HPDE6-E6E7 (cell line): ENCODE measurements around the gene KRT25.
"Not testable (repeated sequence)": the region's sequence is repeated elsewhere in the genome, so short reads cannot be mapped to it uniquely, and the experiment has no call there.

Experiments
- DNase-seq: peaks from one replicate; pipeline ENCODE4 v3.0.0; 2011; ENCODE audit warnings: missing footprints; ENCODE audit errors: extremely low spot score

Gene KRT25

DNA sequence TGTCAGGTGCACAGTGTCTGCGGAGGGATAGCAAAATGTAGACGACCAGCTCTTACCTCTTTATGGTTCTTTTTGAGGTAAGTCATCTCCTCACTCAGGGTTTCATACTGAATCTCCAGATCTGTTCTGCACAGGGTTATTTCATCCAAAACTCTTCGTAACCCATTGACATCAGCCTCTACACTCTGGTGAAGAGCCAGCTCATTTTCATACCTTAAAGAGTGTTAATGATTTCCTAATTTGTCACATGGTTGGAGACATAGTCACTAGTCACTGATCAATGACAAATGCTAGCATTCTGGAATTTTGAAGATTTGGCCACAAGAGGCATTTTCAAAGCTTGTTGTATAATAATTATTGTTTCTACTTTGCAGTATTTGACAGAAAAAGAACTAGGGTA is 1.3 kb downstream of the KRT25 start:
- DNase-seq = no peak

DNA sequence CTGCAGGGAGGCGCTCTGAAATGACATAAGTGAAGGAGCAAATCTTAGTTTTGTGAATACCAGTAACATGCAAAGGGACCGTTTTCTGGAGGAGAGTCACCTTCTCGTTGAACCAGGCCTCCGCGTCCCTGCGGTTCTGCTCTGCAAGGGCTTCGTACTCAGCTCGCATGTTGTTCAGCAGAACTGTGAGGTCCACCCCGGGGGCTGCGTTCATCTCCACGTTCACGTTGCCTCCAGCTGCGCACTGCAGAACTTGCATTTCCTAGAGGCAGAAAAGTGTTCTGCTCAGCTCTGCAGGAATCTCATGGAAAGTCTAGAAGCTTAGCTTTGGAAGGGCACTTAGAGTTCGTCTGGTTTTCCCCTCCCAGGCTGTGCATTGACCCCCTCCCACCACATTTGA is 4.1 kb downstream of the KRT25 start:
- no peak for DNase-seq

DNA sequence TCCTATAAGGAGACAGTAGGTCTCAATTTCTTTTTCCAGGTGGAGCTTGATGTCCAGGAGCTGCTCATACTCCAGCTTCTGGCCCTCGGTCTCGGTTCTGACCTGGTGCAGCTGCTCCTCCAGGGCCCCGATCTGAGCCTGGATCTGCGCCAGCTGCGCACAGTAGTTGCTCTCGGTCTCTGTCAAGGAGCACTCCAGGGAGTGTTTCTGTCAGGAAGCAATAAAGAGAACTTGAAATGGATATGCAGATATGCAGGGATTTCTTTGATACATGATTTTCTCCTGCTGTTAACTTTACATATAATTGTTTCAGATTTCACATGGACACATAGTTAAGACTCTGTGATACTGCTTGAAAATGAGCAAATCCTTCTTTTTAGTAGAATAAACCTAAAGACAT is 4.7 kb downstream of the KRT25 start:
- DNase-seq = no peak

DNA sequence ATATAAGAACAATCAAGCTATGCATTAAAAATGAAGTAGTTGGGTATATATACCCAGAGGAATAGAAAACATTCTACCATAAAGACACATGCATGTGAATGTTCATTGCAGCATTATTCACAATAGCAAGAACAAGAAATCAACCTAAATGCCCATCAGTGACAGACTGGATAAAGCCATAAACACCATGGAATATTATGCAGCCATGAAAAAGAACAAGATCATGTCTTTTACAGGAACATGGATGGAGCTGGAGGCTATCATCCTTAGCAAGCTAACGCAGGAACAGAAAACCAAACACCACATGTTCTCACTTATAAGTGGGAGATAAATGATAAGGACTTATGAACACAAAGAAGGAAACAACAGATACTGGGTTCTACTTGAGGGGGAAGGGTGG is 6.5 kb downstream of the KRT25 start:
- not testable (repeated sequence) for DNase-seq

DNA sequence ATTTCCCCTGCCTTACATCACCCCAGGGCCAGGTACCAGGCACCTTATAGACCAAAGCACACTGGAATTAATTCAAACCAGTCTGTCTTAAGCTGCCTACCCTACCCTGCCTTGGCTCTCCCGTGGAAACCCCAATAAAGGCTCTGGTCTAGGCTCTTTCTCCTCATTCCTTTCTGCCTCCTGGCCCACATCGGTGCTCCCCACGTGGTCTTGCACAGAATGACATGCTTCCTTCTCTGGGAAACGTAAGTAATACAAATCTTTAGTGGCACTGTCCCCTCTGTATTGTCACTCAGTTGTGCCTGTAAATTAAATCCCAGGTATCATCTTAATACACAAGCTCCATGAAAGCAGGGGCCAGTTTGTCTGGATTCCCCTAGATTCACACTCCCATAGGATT is 16.6 kb downstream of the KRT25 start:
- DNase-seq = no peak

DNA sequence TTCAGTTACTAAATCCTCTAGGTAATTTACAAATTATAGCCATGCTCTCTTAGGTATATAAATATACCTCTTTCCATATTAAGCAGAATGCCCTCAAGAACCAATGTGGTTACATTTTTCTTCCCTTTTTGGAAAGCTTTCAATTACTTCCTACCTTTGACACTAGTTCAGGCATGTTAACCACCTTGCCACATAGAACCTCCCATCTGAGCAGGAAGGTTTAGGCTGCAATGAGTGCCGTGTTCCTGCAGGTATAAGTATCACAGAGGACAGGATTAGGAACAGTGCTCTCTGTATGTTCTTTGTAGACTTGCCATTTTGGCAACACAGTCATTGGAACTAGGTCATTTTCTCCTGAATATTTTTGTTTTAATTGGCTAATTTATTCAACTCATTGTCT is 20.1 kb downstream of the KRT25 start:
- DNase-seq = peak; percentile 51

DNA sequence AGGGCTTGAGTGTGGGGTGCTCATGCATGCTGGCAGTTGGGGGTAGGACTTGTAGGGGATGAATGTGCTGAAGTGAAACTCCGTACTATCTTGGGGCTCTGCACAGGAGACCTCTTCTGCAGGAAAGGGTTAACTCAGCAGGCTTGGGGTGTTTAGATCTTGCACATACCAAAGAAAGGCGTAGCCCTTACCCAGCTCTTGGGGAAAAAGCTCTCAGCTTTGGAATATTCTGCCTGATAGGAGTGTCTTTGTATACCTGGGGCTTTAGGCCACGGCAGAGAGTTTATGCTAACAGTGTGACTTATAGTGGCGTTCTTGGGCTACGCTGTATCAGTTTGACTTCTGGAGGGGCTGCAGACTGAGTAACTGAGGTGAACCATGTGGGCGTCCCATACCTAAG is 21.1 kb downstream of the KRT25 start:
- DNase-seq = no peak

DNA sequence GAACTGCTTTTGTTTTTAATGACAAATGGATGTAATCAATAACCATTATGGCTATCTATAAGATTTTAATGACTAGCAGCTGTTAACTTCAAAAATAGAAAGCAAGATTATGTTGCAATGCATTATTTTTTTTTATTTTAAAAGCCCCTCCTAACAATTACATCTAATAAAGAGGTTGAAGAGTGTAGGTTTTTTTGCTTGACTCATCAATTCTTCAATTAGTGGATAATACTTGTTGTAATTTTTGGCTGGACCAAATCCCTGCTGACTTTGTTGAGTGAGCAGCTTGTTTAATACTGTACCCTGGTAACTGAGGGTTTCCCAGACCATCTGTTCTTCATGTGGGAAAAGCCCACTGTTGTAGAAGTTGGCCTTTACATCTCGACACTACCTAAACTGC is 24.2 kb downstream of the KRT25 start:
- no peak for DNase-seq

DNA sequence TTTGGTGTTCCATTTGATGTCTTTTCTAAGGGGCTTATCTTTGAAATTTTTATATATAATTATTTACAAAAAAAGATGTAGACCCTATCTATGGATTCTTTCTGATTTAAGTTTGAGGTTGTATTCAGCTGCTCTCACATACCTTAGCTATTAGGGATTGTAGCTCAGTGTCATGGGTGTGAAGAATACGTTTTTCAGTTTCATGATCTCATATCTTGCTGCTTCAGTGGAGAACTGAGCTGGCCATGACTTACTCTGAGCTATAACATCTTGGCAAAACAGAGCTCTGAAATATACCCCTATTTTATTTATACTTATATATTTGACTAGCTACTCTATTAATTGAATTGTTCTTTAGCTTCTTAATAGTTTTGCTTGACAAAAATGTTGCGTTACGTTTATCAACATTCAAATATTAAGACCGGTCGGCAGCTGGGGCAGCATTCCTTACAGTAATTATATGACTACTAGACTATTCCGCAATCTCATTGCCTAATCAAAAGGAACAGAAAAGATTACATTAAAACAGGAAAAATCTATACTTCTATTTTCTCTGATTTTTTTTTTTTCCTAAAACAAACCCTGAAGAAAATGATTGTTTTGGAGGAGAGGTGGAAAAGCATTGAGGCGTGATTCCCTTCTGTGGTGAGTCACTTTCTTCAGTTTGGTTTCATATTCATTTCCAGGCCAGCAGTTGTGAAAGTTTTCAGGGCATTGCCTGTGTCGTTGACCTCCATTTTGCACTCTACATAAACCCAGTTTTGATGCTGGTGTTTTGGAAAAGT is 27.5 kb downstream of the KRT25 start:
- no peak for DNase-seq

DNA sequence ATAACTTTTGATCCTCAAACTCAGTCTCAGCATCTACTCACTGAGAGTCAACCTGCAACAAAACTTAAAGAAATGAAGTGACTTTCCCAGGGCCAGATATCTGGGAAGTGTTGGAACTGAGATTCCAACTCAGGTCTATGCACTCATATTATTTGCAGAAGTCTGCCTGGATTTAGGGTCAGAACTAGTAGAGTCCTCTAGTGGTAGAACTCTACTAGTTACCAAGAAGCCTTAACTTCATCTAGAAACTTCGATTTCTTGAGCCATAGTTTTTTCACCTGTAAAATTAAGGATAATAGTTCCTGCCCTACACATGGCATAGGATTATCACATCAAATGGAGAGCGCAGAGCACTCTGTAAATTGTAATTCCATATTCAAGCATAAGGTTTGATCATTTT is 28.2 kb downstream of the KRT25 start:
- DNase-seq = no peak

DNA sequence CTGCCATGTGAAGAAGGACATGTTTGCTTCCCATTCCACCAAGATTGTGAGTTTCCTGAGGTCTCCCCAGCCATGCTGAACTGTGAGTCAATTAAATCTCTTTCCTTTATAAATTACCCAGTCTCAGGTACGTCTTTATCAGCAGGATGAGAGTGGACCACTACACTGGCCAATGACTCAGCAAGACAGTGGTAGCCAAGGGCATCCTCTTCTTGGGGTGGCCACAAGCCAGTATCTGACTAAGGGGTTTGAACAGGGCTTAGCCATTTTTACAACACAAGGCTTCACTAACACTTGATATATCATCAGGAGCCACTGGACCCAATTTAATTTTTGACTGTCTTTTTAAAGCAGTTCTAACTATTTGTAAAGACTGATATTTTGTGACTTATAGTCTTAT is 30.5 kb downstream of the KRT25 start:
- no peak for DNase-seq

DNA sequence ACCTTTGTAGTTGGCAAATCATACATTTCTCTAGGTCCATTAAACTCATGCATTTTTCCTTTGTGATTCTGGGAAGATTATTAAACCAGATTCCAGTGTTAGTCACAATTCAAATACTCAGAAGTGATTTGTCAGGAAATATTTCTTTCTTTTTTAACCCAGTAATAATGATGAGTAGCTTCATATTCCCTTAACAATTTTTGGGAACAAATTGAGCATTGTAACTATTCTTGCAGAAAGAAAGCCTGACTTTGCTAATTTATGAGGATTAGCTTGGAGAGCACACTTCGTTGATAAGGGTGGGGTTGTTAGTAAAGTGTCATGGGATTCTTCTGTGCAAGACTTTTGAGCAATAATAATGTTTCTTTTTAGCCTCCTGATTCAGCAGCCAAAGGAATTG is 32.9 kb downstream of the KRT25 start:
- no peak for DNase-seq

DNA sequence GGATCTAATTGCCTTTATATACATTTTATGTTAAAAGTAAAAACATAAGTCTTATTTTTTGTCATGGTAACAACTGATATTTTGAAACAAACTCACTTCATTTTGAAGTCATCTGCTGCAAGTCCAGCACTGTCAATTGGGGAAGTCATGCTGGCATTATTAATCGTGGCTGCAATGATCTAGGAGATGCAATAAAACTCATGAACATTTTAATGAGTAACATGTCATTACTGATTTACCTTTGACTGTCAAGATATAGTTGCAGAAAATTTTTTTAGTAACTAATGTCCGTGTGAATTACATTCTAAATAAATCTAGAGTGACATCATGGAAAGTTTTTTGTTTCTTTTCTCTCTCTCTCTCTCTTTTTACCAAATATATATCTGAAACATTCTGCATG is 34.2 kb downstream of the KRT25 start:
- DNase-seq = no peak

DNA sequence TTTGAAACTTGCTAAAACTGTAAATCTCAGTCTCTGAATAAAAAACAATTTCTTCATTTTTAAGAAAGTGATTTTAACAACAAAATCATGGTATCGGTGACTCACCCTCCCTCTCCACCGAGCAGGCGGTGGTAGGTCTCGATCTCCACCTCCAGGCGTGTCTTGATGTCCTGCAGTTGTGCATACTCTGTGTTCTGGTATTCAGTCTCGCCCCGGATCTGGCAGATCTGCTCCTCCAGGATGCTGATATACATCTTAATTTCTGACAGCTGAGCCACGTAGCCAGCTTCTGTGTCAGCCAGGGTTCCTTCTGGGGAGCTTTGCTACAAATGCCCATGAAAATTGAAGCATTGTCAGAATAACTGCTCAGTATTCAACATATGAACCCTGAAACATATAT is 36.2 kb downstream of the KRT25 start:
- DNase-seq = no peak

DNA sequence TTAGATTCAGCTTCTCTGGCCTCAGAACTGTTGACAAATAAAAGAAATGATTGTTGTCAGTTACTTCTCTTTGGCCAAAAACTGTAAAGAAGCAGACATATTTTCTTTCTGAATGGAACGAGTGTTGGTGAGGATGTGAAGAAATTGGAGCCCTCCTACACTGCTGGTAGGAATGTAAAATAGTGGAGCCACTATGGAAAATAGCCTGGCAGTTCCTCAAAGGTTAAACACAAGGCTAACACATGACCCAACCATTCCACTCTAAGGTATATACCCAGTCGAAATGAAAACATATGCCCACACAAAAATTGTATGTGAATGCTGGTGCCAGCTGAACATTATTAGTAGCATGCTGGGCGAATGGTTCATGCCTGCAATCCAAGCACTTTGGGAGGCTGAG is 37.4 kb downstream of the KRT25 start:
- DNase-seq = no peak

DNA sequence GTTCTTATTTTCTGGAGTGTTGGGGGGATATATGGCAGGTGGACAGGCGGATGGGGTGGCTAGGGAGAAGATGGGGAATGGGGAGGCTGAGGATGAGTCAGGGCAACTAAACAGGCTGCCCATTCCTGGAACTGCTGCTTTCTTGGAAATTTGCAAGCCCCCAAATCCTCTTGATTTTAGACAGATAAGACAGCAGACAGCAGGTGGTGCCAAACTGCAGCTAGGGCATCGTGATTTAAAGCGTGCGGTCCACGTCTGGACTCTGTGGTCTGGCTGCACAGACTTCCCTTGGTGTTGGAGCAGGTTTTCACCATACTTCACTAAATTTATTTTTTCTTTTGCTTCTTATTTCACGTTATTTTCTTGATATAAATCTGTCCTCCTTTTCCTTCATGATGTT is 40.7 kb downstream of the KRT25 start:
- no peak for DNase-seq

DNA sequence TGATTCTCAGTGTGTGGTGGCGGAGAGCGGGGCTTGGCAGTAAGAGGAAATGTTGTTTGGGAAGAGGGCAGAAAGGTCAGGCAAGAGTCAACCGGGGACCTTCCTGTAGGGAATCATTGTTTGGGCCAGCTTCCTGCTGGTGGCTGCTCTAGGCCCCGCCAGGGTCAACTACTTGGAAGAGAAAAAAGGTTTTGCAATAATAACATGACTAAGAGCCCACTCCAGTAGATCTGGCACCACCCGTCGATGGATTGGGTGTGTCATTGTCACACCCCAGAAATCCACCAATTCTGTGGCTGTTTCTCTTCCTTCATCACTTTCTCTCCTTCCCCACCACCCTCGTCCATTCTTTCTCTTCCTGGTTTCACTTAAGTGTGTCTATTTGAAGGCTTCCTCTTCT is 47.4 kb downstream of the KRT25 start:
- DNase-seq = no peak

DNA sequence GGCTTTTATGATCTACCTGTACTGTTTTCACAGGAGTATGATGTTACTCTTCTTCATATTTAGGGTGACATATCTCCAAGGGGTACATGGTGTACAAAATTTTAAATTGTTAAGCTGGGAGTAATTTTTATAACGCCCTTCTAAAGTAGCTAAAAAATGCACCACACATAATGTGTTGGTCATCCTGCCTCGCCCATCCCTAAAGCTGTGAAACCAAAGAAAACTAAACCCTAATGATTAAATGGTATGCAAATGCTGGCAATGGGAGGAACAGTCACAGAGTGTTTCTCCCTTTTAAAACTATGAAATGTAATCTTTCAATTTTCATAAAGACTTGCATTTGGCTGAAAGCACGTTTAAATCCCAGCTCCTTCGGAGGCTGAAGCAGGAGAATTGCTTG is 49.5 kb downstream of the KRT25 start:
- no peak for DNase-seq

DNA sequence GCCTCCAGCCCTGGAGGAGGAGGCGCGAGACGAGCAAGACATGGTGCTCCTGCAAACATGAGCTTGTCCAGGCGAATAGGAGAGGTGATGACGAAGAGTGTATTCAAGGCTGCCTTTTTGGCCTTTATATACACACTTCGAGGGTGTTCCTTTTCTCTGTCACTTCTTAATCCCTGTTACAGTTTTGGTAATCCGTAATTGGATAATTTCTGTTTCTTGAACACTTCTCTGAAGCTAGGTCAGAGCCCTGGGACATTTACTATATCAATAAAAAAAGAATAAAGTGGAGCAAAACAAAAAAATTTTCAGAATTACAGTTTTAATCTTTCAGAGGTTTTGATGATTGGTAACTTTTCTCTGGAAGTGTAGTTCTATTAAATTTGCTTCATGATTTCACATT is 51.5 kb downstream of the KRT25 start, which contains the start of gene KRT24:
Gene KRT24, minus strand, starts transcription at position 101 of the 400 bp plus-strand sequence. Its CDS starts 59 bp downstream, at position 42.
- DNase-seq = no peak

DNA sequence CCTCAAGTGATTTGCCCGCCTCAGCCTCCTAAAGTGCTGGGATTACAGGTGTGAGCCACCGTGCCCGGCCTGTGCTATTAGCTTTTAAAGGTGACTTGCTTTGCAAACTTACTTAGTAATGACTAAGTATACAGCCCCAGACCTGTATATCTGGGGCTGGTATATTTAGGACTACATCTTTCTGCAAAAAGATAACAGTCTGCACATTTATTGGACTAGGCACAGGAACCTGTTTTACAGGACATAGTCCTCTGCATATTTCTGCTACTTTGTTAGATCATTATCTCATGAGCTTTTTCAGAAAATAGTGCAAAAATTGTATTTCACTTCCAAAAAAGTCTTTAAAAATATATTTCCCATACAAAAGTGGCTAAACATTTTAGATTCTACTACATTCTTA is 52.9 kb downstream of the KRT25 start:
- DNase-seq = no peak

DNA sequence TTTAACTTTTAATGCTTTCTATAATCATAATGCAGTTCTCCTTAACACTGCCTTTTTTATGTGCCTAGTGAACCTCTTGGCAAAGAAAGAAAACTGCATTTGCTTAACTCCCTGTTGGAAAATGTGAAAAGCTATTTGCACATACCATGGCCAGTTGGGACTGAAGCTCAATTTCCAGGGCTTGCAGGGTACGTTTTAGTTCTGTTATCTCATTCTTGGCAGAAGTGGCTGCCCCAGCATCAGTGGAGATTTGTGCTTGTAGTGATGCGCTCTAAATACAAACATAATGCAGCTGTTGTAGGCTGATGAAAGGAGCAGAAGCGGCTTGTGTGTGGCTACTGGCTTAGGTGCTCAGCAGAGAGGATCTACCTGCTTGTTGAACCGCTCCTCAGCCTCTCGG is 55.3 kb downstream of the KRT25 start:
- DNase-seq = no peak

DNA sequence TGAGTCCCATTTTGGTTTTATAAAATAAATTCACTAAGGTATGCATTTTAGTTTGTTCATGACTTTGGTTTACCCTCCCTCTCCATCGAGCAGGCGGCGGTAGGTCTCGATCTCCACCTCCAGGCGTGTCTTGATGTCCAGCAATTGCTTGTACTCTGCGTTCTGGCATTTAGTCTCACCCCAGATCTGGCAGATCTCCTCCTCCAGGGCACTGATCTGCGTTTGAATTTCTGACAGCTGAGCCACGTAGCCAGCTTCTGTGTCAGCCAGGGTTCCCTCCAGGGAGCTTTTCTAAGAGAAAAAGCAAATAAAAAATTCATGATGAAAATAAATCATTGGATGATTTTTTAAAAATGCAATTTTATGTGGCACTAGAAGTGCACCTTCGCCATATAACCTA is 55.8 kb downstream of the KRT25 start:
- DNase-seq = no peak
